ENCODE results near the gene CTDSPL. TPM values are rescaled to one million over a fixed set of nuclear protein-coding genes. Genes with fewer than 3 reads are reported as not detected.
A peak's percentile ranks its signal among the peaks of the same experiment; 100 is the strongest.

Gene CTDSPL
- total and polyA plus RNA-seq, 2 of the 13 experiments (the other 11 are each of a cell fraction or from before 2014, with no cell fraction given) = 26.1 to 142 TPM

- TF ChIP-seq REST (IDR thresholded peaks at IDR 0.05; ENCODE audit: borderline replicate concordance in 1 of 2, low read depth in 1 of 2, low read length in 2 of 2) = peak in 1 of 2 experiments; percentile 52; a peak in 1 of 4 replicates
- peak; percentile 53; the same call in 1 of the 2 replicates for TF ChIP-seq PPARG (CRISPR knock-in tag; conservative IDR thresholded peaks at IDR 0.05)
- TF ChIP-seq ARID5B (CRISPR knock-in tag; IDR thresholded peaks at IDR 0.05) = peak; percentile 78
- peak; percentile 83 for TF ChIP-seq AFF4 (CRISPR knock-in tag; IDR thresholded peaks at IDR 0.05)
- 0 out of 2 replicates have a peak, but pooled peaks have one; percentile 41 for TF ChIP-seq ZNF629 (CRISPR knock-in tag; conservative IDR thresholded peaks at IDR 0.05)
- peak; percentile 66 for TF ChIP-seq HNF4A (CRISPR knock-in tag; IDR thresholded peaks at IDR 0.05)
- TF ChIP-seq THYN1 (CRISPR knock-in tag; IDR thresholded peaks at IDR 0.05; ENCODE audit: borderline replicate concordance, low read depth) = no peak
- TF ChIP-seq ZNF644 (CRISPR knock-in tag; IDR thresholded peaks at IDR 0.05; ENCODE audit: low read depth) = peak; percentile 79
- no peak for TF ChIP-seq IRF1 (CRISPR knock-in tag; IDR thresholded peaks at IDR 0.05; ENCODE audit: low read depth)
- TF ChIP-seq ZNF615 (CRISPR knock-in tag; IDR thresholded peaks at IDR 0.05; ENCODE audit: borderline replicate concordance) = no peak
- peak; percentile 69; the same call in 1 of the 2 replicates for TF ChIP-seq ZSCAN31 (CRISPR knock-in tag; IDR thresholded peaks at IDR 0.05; ENCODE audit: low read depth)
- TF ChIP-seq DMAP1 (CRISPR knock-in tag; IDR thresholded peaks at IDR 0.05) = no peak
- peak; percentile 67 for TF ChIP-seq ERF (CRISPR knock-in tag; IDR thresholded peaks at IDR 0.05)
- TF ChIP-seq HMGXB4 (CRISPR knock-in tag; IDR thresholded peaks at IDR 0.05; ENCODE audit: borderline replicate concordance in 1 of 2, low read depth in 1 of 2) = peak in 1 of 2 experiments; percentile 28; a peak in 1 of 4 replicates
Measured at GRCh38 chr3:37905987-37906674, 44.5 kb downstream of the CTDSPL start (continued).

Data from HepG2 (cell line).